Smooth muscle cell (in vitro differentiated cells): ENCODE data around the gene GAB3. TPM values are rescaled to one million over a fixed set of nuclear protein-coding genes. Genes with fewer than 3 reads are reported as not detected.

Experiments
- DNase-seq: peaks from one replicate; lab custom pipeline; 2025; ENCODE audit not compliant: unreplicated experiment; lab: John Stamatoyannopoulos, UW
- H2AFZ ChIP-seq: fragments of 200-600 bp; sonication (generic); 2 replicates; pipeline ENCODE4 v1.6.0; 2016; ENCODE audit warnings: antibody characterized with exemption, low read depth, mild to moderate bottlenecking
- H3F3A ChIP-seq: fragments of 200-600 bp; sonication (generic); 2 replicates; pipeline ENCODE4 v1.6.0; 2017; ENCODE audit warnings: antibody characterized with exemption, low read depth
- H3K27ac ChIP-seq: fragments of 200-600 bp; sonication (generic); 2 replicates; pipeline ENCODE4 v1.5.1; 2016; ENCODE audit warnings: low read depth, mild to moderate bottlenecking
- H3K27me3 ChIP-seq: fragments of 200-600 bp; sonication (generic); 2 replicates; pipeline ENCODE4 v1.6.1; 2016; ENCODE audit warnings: low read depth, mild to moderate bottlenecking
- H3K36me3 ChIP-seq: fragments of 200-600 bp; sonication (generic); 2 replicates; pipeline ENCODE4 v1.5.1; 2016; ENCODE audit warnings: low read depth
- H3K4me1 ChIP-seq: fragments of 200-600 bp; sonication (generic); 2 replicates; pipeline ENCODE4 v1.5.1; 2016; ENCODE audit warnings: low read depth
- H3K4me2 ChIP-seq: fragments of 200-600 bp; sonication (generic); 2 replicates; pipeline ENCODE4 v1.6.0; 2016; ENCODE audit warnings: mild to moderate bottlenecking
- H3K4me3 ChIP-seq: fragments of 200-600 bp; sonication (generic); 2 replicates; pipeline ENCODE4 v1.5.1; 2016; ENCODE audit warnings: mild to moderate bottlenecking
- H3K79me2 ChIP-seq: fragments of 200-600 bp; sonication (generic); 2 replicates; pipeline ENCODE4 v1.6.0; 2016; ENCODE audit warnings: low read depth, mild to moderate bottlenecking
- H3K9ac ChIP-seq: fragments of 200-600 bp; sonication (generic); 2 replicates; pipeline ENCODE4 v1.6.0; 2016; ENCODE audit warnings: low read depth
- H3K9me3 ChIP-seq: fragments of 200-600 bp; sonication (generic); replicated peaks from 2 replicates; pipeline ENCODE4 v1.5.1; 2016; ENCODE audit warnings: low read depth
- H4K20me1 ChIP-seq: fragments of 200-600 bp; sonication (generic); 2 replicates; pipeline ENCODE4 v1.6.0; 2016; ENCODE audit warnings: low read depth
- WGBS: methylation state at CpG from one replicate; pipeline ENCODE4 v1.1.7; 2016; ENCODE audit warnings: low lambda C conversion rate; 5-methylcytosine and 5-hydroxymethylcytosine counted together
- polyA plus RNA-seq: library from polyadenylated mRNA; unstranded; fragments of >200 nt; fragmentation: Nextera tagmentation; extraction: Ambion mirVana; gene quantifications from 2 replicates; pipeline ENCODE4 v1.2.1, GENCODE V29; 2016
- total RNA-seq: library from RNA; depleted of rRNA; stranded (reverse); fragments of >200 nt; gene quantifications from 2 replicates; pipeline ENCODE4 v1.2.3, GENCODE V29; 2014
- TF ChIP-seq, protein P1 (sequence below): fragments of 200-600 bp; sonication (generic); IDR thresholded peaks from 2 replicates; pipeline ENCODE4 v1.5.1; 2017; ENCODE audit warnings: borderline replicate concordance, mild to moderate bottlenecking, antibody characterized with exemption; ENCODE audit not compliant: insufficient read depth, poor library complexity, severe bottlenecking

The GAB3 gene
- total and polyA plus RNA-seq, 2 experiments from 2014 or later: 0.39 to 0.72 TPM

DNA sequence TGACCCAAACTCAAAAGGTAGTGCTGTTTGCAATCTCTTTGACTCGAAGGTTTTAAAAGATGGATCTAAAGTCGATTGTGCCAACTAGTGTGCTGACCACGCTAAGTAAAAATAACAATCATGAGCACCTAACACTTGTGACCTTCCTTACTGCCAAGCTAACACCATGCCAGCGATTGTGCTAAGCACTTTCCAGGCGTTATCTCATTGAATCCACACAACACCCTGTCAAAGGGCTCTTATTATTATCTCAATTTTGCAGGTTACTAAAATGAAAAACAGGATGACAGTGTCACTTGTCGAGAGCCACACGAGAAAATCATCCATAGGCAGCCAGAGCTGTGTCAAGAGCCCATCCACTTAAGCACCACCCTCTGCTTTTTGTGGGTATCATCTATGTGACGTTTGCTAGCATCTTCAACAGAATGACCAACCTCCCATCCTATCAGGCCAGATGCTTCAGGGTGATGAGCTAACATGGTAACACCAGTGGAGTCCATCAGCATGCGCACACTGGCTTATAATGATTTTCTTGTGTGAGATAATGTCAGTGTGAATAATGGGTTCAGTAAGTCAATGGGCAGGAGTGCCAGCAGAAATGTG lies 893 bp upstream of the GAB3 start:
- DNase-seq: no peak
- Histone ChIP-seq H4K20me1 (no peaks in the 10 kb centered on the region), H3K27me3 (peaks cover 14% of the 10 kb centered on the region), H3K4me2 (no peak overlapping the region), H3K27ac (no peak overlapping the region), H3F3A (no peaks in the 10 kb centered on the region), H2AFZ (no peak overlapping the region), H3K36me3 (no peaks in the 10 kb centered on the region), H3K79me2 (no peaks in the 10 kb centered on the region), H3K9me3 (no peaks in the 10 kb centered on the region), H3K4me1 (no peaks in the 10 kb centered on the region), H3K4me3 (no peak overlapping the region), H3K9ac (no peak overlapping the region)
- TF ChIP-seq, protein P1, sequence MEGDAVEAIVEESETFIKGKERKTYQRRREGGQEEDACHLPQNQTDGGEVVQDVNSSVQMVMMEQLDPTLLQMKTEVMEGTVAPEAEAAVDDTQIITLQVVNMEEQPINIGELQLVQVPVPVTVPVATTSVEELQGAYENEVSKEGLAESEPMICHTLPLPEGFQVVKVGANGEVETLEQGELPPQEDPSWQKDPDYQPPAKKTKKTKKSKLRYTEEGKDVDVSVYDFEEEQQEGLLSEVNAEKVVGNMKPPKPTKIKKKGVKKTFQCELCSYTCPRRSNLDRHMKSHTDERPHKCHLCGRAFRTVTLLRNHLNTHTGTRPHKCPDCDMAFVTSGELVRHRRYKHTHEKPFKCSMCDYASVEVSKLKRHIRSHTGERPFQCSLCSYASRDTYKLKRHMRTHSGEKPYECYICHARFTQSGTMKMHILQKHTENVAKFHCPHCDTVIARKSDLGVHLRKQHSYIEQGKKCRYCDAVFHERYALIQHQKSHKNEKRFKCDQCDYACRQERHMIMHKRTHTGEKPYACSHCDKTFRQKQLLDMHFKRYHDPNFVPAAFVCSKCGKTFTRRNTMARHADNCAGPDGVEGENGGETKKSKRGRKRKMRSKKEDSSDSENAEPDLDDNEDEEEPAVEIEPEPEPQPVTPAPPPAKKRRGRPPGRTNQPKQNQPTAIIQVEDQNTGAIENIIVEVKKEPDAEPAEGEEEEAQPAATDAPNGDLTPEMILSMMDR: no peak
- 74% methylated on average over 9 of the region's 9 CpGs for WGBS

DNA sequence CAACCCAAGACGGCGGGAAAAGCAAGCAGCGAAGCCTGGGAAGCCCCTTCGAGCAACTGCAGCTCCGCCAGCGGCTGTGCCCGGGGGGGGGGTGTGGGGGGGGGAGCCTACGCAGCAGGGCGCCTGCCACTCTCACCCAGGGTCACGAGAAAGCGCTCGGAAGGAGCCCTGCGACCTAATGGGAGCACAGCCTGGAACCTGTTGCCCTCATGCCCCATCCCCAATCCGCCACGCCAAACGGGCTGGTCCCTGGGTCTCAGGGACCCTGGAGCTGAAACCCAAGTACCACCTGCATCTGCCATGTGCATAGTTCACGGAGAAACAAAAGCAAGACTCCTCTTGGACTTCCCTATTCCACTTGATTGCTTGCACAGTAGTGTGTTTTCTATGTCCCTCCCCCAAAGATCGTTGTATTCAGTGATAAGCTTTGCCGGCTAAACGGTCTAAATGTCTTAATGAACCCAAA lies 359 bp upstream of the GAB3 start:
- H3K9ac ChIP-seq: no peak overlapping the region
- TF ChIP-seq, protein P1: no peak
- no peaks in the 10 kb centered on the region for H3K9me3 ChIP-seq
- no peaks in the 10 kb centered on the region for H3K4me1 ChIP-seq
- no peaks in the 10 kb centered on the region for H3K79me2 ChIP-seq
- peak overlapping the region; percentile 44 for H3K4me3 ChIP-seq
- H3K27ac ChIP-seq: no peak overlapping the region
- peaks cover 14% of the 10 kb centered on the region for H3K27me3 ChIP-seq
- 64% methylated on average over 10 of the region's 20 CpGs for WGBS
- H2AFZ ChIP-seq: no peak overlapping the region
- no peak overlapping the region for H3K4me2 ChIP-seq
- no peak for DNase-seq
- H4K20me1 ChIP-seq: no peaks in the 10 kb centered on the region
- no peaks in the 10 kb centered on the region for H3K36me3 ChIP-seq
- H3F3A ChIP-seq: no peaks in the 10 kb centered on the region

DNA sequence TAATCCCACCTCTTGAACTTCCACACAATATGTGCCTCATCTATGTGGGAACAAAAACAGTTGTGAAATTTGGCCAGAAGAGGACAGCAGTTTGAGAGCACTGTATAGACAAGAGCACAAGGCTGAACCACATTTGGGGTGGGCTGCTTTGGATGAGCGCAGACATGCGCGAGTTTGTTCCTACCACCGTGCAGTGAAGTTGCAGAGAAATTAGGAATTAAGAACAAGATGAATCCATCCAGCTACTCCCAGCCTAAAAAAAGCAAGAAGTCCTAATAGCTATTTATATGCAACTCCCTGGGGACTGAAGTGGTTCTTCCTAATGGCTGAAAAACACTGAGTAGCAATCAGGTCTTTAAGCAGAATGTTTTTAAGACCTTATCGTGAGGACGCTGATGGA lies 1.0 kb downstream of the GAB3 start:
- Histone ChIP-seq H2AFZ (peak overlapping the region; percentile 72), H3K9ac (no peak overlapping the region)

More for the DNA sequence above, 1.0 kb downstream of the GAB3 start:
- peak overlapping the region; percentile 44 for H3K4me3 ChIP-seq
- no peak overlapping the region for H3K27ac ChIP-seq
- no peaks in the 10 kb centered on the region for H3K79me2 ChIP-seq
- H3K4me1 ChIP-seq: no peaks in the 10 kb centered on the region
- peaks cover 14% of the 10 kb centered on the region for H3K27me3 ChIP-seq
- no peaks in the 10 kb centered on the region for H3K9me3 ChIP-seq
- peak overlapping the region; percentile 82 for H3K4me2 ChIP-seq
- no peak for DNase-seq
- no peaks in the 10 kb centered on the region for H3F3A ChIP-seq
- TF ChIP-seq, protein P1: no peak
- H4K20me1 ChIP-seq: no peaks in the 10 kb centered on the region
- WGBS: 77% methylated on average over 6 of the region's 6 CpGs
- H3K36me3 ChIP-seq: no peaks in the 10 kb centered on the region
